ENCODE data around the gene CARS2. TPM values are rescaled to one million over a fixed set of nuclear protein-coding genes. Genes with fewer than 3 reads are reported as not detected.

CARS2 gene
- total and polyA plus RNA-seq, 2 donors (not counting 3 experiments of a cell fraction or from before 2014, with no cell fraction given): 42.0 to 51.2 TPM

DNA sequence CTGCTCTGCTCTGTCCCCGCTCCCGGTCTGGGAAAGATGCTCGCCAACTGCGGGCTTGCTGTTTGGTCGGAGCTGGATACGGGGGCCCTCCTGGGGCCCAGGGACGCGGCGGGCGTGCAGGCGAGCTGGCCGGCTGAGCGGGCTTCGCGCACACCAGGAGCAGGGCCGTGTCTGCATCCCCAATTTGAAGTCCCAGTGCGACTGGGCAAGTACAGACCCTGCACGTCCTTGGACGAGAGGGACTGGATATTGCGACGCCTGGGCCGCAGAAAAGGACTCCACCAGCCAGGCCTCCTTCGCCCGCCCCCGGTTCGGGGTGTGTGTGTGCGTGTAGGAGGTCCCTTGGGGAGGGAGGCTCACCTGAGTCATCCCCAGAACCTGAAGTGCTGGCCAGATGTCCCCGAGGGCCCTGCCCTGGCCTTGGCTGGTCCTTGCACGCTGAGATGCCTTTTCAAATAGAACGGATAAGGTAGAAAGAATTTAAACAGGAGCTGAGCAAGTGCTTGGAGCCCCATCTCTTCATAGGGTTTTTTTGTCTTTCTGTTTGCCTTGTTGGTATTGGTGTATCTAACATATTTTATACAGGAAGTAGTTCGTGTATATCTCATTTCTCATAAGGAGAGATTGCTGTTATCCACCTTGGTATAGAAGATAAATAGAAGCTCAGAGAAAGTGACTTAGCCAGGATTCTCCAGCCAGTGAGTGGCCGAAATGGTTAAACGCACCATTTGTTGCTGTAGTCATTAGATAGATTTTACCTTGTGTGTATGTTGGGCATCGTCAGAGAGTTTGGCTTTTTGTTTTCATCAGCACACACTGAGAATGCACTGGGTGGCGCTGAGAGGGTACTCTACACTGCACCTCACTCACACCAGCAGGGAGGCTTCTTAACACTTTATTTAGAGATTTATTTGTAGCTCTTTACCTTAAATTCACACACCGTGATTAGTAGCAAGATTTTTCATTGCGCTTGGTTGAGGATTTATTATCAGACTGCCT, 89.5 kb downstream of the CARS2 start:
- no peak for TF ChIP-seq FOS (IDR thresholded peaks at IDR 0.05; ENCODE audit: borderline replicate concordance, insufficient read depth, low read length)
- TF ChIP-seq, protein P1, sequence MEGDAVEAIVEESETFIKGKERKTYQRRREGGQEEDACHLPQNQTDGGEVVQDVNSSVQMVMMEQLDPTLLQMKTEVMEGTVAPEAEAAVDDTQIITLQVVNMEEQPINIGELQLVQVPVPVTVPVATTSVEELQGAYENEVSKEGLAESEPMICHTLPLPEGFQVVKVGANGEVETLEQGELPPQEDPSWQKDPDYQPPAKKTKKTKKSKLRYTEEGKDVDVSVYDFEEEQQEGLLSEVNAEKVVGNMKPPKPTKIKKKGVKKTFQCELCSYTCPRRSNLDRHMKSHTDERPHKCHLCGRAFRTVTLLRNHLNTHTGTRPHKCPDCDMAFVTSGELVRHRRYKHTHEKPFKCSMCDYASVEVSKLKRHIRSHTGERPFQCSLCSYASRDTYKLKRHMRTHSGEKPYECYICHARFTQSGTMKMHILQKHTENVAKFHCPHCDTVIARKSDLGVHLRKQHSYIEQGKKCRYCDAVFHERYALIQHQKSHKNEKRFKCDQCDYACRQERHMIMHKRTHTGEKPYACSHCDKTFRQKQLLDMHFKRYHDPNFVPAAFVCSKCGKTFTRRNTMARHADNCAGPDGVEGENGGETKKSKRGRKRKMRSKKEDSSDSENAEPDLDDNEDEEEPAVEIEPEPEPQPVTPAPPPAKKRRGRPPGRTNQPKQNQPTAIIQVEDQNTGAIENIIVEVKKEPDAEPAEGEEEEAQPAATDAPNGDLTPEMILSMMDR (IDR thresholded peaks at IDR 0.05; ENCODE audit: extremely low read depth in 1 of 2, insufficient read depth in 1 of 2, low read depth in 1 of 2, low read length in 2 of 2): no peak
- TF ChIP-seq POLR2A (IDR thresholded peaks at IDR 0.05; ENCODE audit: low read depth, low read length): no peak
- no peak for TF ChIP-seq EZH2 (IDR thresholded peaks at IDR 0.05; ENCODE audit: borderline replicate concordance, low read depth, low read length, severe bottlenecking)
- TF ChIP-seq GATA2 (IDR thresholded peaks at IDR 0.05; ENCODE audit: insufficient read depth, insufficient read length, low read depth, low read length): no peak
- TF ChIP-seq POLR2AphosphoS5 (IDR thresholded peaks at IDR 0.05; ENCODE audit: insufficient read depth, low read depth, low read length): no peak
- TF ChIP-seq MYC (IDR thresholded peaks at IDR 0.05; ENCODE audit: low read depth, low read length): no peak
- peak; percentile 38 for DNase-seq (ENCODE audit: low read depth, low spot score)
- no peaks in the 10 kb centered on the region for H4K20me1 ChIP-seq (replicated peaks; ENCODE audit: control insufficient read depth, extremely low read depth, insufficient read depth, low read length)
- ChIA-PET POLR2A (interaction anchor here (1.4 to 1.9 kb wide), 2 partner anchors 96 to 99 kb away, joined by 3 to 10 read pairs; no protein-coding TSS in a partner anchor), CTCF (interaction anchor here (0.6 to 2.4 kb wide), 12 partner anchors 15 to 1828 kb away, joined by 3 to 9 read pairs (median 3); no protein-coding TSS in a partner anchor)
- dilution Hi-C loops (cut with MboI; ENCODE audit: extremely low pct_ligation_motif_present, low sequenced_read_pairs): no loop called here
- peak overlapping the region; percentile 67 for H3K9ac ChIP-seq (replicated peaks; ENCODE audit: extremely low read depth, insufficient read depth, low read length)
- peak overlapping the region; percentile 66 for H3K27ac ChIP-seq (ENCODE audit: insufficient read depth, low read depth, low read length)
- no peaks in the 10 kb centered on the region for H3K9me1 ChIP-seq (replicated peaks; ENCODE audit: control insufficient read depth, extremely low read depth, insufficient read depth, low read length)
- BruUV-seq (replicated peaks): TSS peak; percentile 31
- H3K27me3 ChIP-seq (ENCODE audit: control insufficient read depth in 2 of 2, insufficient read depth in 2 of 2, low read length in 2 of 2): no peaks in the 10 kb centered on the region
- H3K9me3 ChIP-seq (replicated peaks; ENCODE audit: control insufficient read depth, insufficient read depth, low read length): no peaks in the 10 kb centered on the region
- peak overlapping the region; percentile 95 for H3K4me2 ChIP-seq (ENCODE audit: insufficient read depth, low read length)
- H3K4me3 ChIP-seq (replicated peaks in 1 of 3; ENCODE audit: insufficient read depth in 1 of 3, low read depth in 1 of 3, low read length in 3 of 3): peak overlapping the region; percentile 12 to 72 (median 58)
- peak overlapping the region; percentile 77 for H2AFZ ChIP-seq (ENCODE audit: low read depth, low read length)
- peaks cover 20% of the 10 kb centered on the region for H3K4me1 ChIP-seq (ENCODE audit: control insufficient read depth, extremely low read depth, insufficient read depth, low read length)
- peak; percentile 70 for FAIRE-seq
- intact Hi-C loops (cut with micrococcal nuclease): no loop called here
- peaks cover 56% of the 10 kb centered on the region for H3K79me2 ChIP-seq (ENCODE audit: control insufficient read depth, insufficient read depth, low read length)
- H3K36me3 ChIP-seq (ENCODE audit: control insufficient read depth in 2 of 2, extremely low read depth in 1 of 2, insufficient read depth in 2 of 2, low read length in 2 of 2): no peaks in the 10 kb centered on the region
